HS-5 (cell line): ENCODE results near the gene DIPK1A.

Experiments used
- DNase-seq: peaks from one replicate; pipeline ENCODE4 v3.0.0-alpha.2; 2012; ENCODE audit warnings: low read depth

The DIPK1A gene

GRCh38 chr1:92876351-92876750 lies 84.9 kb downstream of the DIPK1A start:
- no peak for DNase-seq

GRCh38 chr1:92874987-92875386 lies 86.3 kb downstream of the DIPK1A start:
- DNase-seq: no peak

GRCh38 chr1:92872719-92873118 lies 88.5 kb downstream of the DIPK1A start:
- DNase-seq: no peak

GRCh38 chr1:92870591-92870990 lies 90.7 kb downstream of the DIPK1A start:
- no peak for DNase-seq

GRCh38 chr1:92864131-92864530 lies 97.1 kb downstream of the DIPK1A start:
- no peak for DNase-seq

GRCh38 chr1:92862605-92863004 lies 98.7 kb downstream of the DIPK1A start:
- no peak for DNase-seq

DNA sequence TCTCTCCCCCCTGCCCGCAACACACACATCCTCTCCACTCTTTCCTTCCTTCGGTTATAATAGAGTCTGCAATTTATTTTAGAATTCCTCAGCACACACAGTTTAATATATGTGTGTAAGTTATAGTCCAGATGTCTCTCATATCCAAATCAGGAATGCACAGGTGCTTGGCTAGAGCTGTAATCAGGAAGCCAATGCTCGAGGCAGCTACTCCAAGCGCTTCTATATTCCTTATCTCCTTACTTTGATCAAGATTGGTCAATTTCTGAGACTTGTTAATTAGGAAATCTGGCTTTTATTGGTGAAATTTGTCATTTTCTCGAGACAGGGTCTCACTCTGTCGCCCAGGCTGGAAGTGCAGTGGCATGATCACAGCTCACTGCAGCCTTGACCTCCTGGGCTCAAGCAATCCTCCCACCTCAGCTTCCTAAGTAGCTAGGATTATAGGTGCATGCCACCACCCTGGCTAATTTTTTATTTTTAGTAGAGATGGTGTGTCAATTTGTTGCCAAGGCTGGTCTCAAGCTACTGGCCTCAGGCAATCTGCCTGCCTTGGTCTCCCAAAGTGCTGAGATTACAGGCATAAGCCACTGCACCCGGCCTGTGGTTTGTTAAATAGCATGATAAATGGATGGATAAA lies 101.7 kb downstream of the DIPK1A start:
- no peak for DNase-seq

DNA sequence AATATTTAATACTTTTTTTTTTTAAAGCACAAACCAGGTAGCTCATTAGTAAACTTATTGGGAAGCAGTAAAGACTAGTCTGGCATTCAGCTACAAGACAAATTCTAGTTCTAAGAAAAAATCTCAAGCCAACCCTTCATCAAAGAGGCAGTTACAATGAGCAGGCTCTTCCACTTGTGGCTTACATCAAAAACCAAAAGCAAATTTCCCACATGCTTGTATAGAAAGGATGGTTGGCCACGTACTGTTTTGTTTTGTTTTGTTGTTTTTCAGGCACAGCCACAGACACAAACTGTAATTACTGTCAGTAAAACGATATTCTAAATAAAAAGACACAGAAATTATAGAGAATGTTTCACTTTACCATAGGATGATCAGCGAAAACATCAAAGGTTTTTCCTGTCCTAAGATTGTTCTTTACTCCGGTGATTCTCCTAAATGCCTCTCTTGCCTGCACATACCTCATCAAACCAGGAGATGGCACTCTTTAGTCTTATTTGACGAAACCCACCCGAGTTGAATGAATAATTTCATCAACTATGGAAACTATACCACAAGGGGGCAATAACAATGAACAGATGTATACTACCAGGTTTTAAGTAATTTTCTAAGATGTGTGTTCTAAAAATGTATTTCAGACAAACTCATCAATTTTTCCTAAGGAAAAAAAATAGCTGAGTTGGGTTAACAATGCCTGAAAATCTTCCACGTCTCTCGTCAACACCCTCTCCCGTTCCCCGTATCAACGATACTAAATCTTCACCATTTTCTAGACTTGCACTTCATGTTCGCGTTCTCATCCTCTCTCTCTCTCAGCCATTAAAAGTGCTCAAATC lies 102.5 kb downstream of the DIPK1A start:
- DNase-seq: peak; percentile 74

- DNase-seq: no peak
These were observed 103.4 kb downstream of the DIPK1A start for GRCh38 chr1:92857817-92858216.

- no peak for DNase-seq
These were observed 106.0 kb downstream of the DIPK1A start for GRCh38 chr1:92855236-92855635.

DNA sequence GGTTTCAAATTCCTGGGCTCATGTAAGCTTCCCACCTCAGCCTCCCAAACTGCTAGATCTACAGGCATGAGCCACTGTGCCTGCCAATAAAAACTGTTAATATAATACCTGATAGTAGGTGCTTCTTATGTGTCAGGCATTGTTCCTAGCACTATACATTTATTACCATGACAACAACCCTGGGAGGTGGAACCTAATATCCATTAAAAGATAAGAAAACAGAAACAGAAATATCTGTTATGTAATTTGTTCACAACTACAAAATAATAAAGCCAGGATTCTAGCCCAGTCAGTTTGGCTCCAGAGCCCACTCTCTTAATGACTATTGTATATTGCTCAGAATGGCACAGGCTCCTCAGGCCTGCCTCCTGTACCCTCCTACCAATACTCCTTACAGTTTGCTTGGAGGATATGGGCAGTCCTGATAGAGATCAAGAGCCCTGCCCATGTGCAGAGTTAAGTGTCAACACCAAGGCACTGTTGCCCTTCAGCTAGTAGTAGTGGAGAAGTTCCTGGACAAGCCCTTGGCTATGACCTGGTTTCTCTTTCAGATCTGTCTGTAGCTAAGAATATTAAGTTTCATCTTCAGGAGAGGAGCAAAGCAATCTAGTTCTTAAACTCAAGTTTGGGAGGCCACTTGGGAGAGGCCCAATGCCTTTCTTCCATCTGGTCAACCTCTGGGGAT lies 107.0 kb downstream of the DIPK1A start:
- DNase-seq: no peak

DNA sequence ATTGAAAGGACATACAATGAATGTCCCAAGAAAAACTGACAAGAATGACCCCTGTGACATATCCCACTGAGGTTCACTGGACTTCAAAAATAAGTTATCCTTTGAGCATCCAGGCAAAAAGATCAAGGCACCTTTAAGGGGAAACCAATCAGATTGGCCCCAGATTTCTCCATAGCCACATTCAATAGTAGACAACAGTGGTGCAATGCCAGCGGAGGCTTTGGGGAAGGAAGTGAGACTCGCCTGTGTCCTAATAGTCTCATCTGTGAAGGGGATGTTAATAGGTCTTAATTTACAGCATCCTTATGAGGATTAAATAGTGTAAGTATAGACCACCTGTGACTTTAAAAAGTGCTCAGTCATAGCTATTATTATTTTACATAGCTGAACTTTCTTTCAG lies 108.0 kb downstream of the DIPK1A start:
- DNase-seq: no peak

DNA sequence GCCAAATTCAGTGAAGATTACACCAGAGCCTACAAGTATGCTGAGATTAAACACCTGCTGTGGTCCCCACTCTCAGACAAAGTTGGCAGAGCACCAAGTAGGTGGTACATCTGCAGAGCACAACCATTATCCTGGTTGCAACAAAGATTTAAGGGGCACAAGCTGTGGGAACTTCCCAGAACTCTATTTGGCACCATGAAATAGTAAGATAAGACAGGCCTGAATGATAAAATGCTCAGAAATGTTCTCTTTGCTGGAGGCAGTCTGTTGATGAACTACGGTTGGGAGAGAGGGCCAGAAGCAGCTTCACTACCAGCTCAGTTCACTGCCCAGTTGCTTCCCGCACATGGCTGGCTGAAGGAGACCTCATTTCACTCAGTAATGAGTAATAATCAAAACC lies 109.5 kb downstream of the DIPK1A start:
- no peak for DNase-seq

DNA sequence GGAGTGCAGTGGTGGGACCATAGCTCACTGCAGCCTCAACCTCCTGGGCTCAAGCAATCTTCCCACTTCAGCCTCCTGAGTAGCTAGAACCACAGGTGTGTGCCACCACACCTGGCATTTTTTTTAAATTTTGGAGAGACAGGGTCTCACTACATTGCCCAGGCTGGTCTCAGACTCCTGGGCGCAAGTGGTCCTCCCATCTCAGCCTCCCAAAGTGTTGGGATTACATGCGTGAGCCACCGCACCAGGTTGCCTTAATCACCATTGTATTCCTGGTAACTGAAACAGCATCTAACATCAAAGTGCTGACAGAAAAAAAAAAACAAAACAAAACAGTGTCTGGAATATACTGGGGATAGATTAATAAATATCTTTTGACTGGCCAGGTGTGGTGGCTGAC lies 111.2 kb downstream of the DIPK1A start:
- DNase-seq: no peak

GRCh38 chr1:92848201-92848600 lies 113.1 kb downstream of the DIPK1A start:
- no peak for DNase-seq

GRCh38 chr1:92845908-92846307 lies 115.4 kb downstream of the DIPK1A start:
- DNase-seq: no peak

DNA sequence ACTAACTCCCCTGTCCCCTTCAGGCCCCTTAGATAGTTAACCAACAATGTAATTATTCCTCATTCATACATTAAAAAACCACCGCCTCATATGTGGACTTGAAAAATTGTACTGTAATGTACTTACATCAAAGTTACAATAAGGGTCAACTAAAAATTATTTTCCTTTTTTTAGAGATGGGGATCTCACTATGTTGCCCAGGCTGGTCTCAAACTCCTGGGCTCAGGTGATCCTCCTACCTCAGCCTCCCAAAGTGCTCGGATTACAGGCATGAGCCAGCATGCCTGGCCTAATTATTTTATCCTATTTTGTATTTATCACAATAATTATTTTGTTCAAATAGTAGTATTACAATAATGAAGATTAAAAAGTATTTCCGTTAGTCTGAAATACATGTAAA lies 116.8 kb downstream of the DIPK1A start:
- no peak for DNase-seq

- DNase-seq: no peak
These were observed 117.6 kb downstream of the DIPK1A start for GRCh38 chr1:92843429-92844352.

- DNase-seq: no peak
These were observed 118.2 kb downstream of the DIPK1A start for GRCh38 chr1:92843046-92843423.

DNA sequence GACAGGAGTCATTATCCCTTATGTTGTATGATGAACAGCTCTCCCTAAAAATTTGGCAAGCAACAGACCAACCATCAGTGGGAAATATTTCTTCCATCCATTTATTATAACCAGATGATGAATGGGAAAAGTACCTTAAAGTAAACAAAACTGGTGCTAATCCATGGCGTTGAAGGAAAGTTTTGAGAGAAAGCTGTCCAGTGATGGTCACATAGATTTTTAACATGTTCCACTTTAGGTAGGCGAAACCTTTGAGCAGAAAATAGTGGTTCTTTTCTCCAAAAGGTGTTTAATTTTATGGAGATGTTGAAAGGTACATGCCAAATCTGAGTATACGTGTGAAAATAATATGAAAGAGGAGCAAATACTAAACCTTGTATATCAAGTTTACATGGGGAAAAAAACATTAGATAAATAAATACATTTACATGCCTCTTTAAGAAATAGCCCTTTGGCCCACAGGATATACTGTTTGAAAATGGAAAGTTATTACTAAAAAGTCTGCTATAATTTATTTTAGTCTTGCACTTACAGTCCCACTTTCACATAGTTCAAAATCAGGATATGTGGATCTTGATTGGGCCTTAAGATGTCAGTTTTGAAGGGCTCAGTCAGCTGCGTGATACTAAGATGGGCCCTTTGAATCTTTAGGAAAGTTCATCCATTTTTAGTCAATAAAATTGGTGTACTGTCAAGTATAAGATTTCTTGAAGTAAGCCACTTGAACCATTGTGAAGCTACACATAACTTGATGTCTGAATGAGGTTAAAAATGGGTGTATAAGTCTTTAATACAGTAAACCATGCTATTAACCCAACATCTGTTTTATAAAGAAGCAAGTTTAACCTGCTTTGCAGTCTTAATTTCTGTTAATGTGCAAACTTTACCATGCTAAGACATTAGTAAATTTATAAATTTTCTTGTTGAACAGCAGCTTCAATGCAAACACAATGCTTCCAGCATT lies 118.9 kb downstream of the DIPK1A start:
- no peak for DNase-seq

DNA sequence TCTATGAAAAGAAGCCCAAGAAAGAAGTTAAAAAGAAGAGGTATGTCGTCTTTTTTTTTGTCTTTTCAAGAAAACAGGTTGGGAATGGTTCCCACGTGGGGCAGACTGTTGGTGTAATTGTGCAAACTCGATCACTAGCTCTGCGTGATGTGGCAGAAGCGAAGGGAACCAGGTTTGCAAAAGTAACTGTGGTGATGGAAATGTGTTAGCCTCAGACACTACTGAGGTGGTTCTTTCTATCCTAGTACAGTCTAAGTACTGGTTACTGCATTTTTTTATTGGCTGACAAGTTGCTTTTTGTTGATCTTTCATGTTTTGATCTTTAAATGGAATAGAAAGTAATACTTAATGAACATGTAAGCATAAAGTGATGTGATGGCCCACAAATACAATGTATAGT lies 120.7 kb downstream of the DIPK1A start:
- no peak for DNase-seq
